ENCODE measurements around the gene LYRM2.

Gene LYRM2

GRCh38 chr6:89657445-89658158 lies 19.1 kb upstream of the LYRM2 start:
- Histone ChIP-seq H3K27me3 (ENCODE audit: insufficient read depth, low read depth) (no peaks in the 10 kb centered on the region), H4K20me1 (ENCODE audit: insufficient read depth) (no peaks in the 10 kb centered on the region), H3K4me2 (no peak overlapping the region), H2AFZ (ENCODE audit: low read depth) (no peak overlapping the region), H3K4me1 (ENCODE audit: low read depth, poor library complexity, severe bottlenecking) (no peaks in the 10 kb centered on the region), H3K9ac (no peak overlapping the region), H3K27ac (no peak overlapping the region), H3K36me3 (ENCODE audit: insufficient read depth) (no peaks in the 10 kb centered on the region; the same call in 1 of the 2 replicates), H3K4me3 (IDR thresholded peaks at IDR 0.05; ENCODE audit: insufficient read depth, low read depth, low read length) (no peak overlapping the region), H3K79me2 (ENCODE audit: insufficient read depth, low read depth) (no peaks in the 10 kb centered on the region)
- no peak for TF ChIP-seq CTCF (conservative IDR thresholded peaks at IDR 0.05; ENCODE audit: low read depth, low read length)

- Histone ChIP-seq H2AFZ (ENCODE audit: low read depth) (no peak overlapping the region), H3K36me3 (ENCODE audit: insufficient read depth) (no peaks in the 10 kb centered on the region; the same call in 1 of the 2 replicates), H3K27me3 (ENCODE audit: insufficient read depth, low read depth) (no peaks in the 10 kb centered on the region), H3K4me1 (ENCODE audit: low read depth, poor library complexity, severe bottlenecking) (no peaks in the 10 kb centered on the region), H3K27ac (no peak overlapping the region), H3K9ac (no peak overlapping the region), H3K4me3 (IDR thresholded peaks at IDR 0.05; ENCODE audit: insufficient read depth, low read depth, low read length) (no peak overlapping the region), H3K79me2 (ENCODE audit: insufficient read depth, low read depth) (no peaks in the 10 kb centered on the region), H3K4me2 (no peak overlapping the region), H4K20me1 (ENCODE audit: insufficient read depth) (no peaks in the 10 kb centered on the region)
- TF ChIP-seq CTCF (conservative IDR thresholded peaks at IDR 0.05; ENCODE audit: low read depth, low read length), result no peak
Observed at GRCh38 chr6:89655122-89655521, 16.6 kb upstream of the LYRM2 start.

- Histone ChIP-seq H3K4me2 (no peak overlapping the region), H3K9ac (no peak overlapping the region), H3K27ac (no peak overlapping the region), H3K4me1 (ENCODE audit: low read depth, poor library complexity, severe bottlenecking) (no peaks in the 10 kb centered on the region), H3K4me3 (IDR thresholded peaks at IDR 0.05; ENCODE audit: insufficient read depth, low read depth, low read length) (no peak overlapping the region), H3K79me2 (ENCODE audit: insufficient read depth, low read depth) (no peaks in the 10 kb centered on the region), H3K27me3 (ENCODE audit: insufficient read depth, low read depth) (no peaks in the 10 kb centered on the region), H4K20me1 (ENCODE audit: insufficient read depth) (no peaks in the 10 kb centered on the region), H2AFZ (ENCODE audit: low read depth) (no peak overlapping the region), H3K36me3 (ENCODE audit: insufficient read depth) (no peaks in the 10 kb centered on the region; the same call in 1 of the 2 replicates)
- no peak for TF ChIP-seq CTCF (conservative IDR thresholded peaks at IDR 0.05; ENCODE audit: low read depth, low read length)
Observed at GRCh38 chr6:89650579-89650978, 12.0 kb upstream of the LYRM2 start.

DNA sequence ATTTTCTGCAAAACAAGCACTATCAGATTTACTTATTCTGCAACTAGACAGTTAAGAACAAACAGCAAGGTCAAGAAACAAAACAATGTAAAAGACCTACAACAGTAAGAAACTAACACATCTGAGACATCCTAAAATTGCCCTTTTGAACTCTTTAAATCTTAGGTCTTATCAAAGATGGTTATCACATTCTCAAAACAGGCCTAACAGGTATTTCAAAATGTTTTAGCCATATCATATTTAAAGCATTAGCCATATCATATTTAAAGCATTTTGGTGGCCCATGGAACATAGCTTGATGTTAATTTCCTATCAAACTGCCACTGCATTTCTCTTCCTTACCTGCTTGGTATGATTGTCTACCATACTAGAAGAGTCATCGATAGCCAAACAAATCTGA lies 11.1 kb upstream of the LYRM2 start:
- Histone ChIP-seq H3K4me2 (no peak overlapping the region), H3K9ac (no peak overlapping the region), H3K4me1 (ENCODE audit: low read depth, poor library complexity, severe bottlenecking) (no peaks in the 10 kb centered on the region), H3K4me3 (IDR thresholded peaks at IDR 0.05; ENCODE audit: insufficient read depth, low read depth, low read length) (no peak overlapping the region), H3K27me3 (ENCODE audit: insufficient read depth, low read depth) (no peaks in the 10 kb centered on the region), H3K79me2 (ENCODE audit: insufficient read depth, low read depth) (no peaks in the 10 kb centered on the region), H2AFZ (ENCODE audit: low read depth) (no peak overlapping the region), H3K27ac (no peak overlapping the region), H4K20me1 (ENCODE audit: insufficient read depth) (no peaks in the 10 kb centered on the region), H3K36me3 (ENCODE audit: insufficient read depth) (no peaks in the 10 kb centered on the region; the same call in 1 of the 2 replicates)
- no peak for TF ChIP-seq CTCF (conservative IDR thresholded peaks at IDR 0.05; ENCODE audit: low read depth, low read length)

All from KMS-11 (cell line).